ENCODE results near the gene CAMK1.

Gene CAMK1

DNA sequence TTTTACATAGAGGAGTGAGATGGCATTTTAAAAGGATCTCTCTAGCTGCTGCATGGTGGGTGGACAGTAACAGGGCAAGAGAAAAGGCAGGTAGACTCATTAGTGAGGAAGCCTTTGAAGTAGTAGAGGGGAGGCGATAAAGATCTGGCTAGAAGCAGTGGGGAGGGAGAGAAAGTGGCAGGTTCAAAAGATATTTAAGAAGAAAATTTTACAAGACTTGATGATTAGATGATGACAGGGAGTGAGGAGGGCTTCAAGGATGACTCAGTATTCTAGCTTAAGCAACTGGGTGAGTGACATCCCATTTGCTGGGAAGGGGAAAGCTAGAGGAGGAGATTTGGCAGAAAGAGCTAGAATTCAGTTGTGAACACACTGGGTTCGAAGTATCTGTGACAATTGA lies 42.0 kb downstream of the CAMK1 start:
- TF ChIP-seq SIN3A (IDR thresholded peaks at IDR 0.05; ENCODE audit: borderline replicate concordance, insufficient read depth, low read length): no peak
- TF ChIP-seq, protein P1, sequence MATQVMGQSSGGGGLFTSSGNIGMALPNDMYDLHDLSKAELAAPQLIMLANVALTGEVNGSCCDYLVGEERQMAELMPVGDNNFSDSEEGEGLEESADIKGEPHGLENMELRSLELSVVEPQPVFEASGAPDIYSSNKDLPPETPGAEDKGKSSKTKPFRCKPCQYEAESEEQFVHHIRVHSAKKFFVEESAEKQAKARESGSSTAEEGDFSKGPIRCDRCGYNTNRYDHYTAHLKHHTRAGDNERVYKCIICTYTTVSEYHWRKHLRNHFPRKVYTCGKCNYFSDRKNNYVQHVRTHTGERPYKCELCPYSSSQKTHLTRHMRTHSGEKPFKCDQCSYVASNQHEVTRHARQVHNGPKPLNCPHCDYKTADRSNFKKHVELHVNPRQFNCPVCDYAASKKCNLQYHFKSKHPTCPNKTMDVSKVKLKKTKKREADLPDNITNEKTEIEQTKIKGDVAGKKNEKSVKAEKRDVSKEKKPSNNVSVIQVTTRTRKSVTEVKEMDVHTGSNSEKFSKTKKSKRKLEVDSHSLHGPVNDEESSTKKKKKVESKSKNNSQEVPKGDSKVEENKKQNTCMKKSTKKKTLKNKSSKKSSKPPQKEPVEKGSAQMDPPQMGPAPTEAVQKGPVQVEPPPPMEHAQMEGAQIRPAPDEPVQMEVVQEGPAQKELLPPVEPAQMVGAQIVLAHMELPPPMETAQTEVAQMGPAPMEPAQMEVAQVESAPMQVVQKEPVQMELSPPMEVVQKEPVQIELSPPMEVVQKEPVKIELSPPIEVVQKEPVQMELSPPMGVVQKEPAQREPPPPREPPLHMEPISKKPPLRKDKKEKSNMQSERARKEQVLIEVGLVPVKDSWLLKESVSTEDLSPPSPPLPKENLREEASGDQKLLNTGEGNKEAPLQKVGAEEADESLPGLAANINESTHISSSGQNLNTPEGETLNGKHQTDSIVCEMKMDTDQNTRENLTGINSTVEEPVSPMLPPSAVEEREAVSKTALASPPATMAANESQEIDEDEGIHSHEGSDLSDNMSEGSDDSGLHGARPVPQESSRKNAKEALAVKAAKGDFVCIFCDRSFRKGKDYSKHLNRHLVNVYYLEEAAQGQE (IDR thresholded peaks at IDR 0.05; ENCODE audit: insufficient read depth in 1 of 2, low read depth in 2 of 2, low read length in 2 of 2): no peak
- TF ChIP-seq FOXP2 (optimal IDR thresholded peaks at IDR 0.05; ENCODE audit: borderline replicate concordance, extremely low read depth, extremely low read length, insufficient read depth): no peak
- no peak for TF ChIP-seq POLR2AphosphoS5 (IDR thresholded peaks at IDR 0.05; ENCODE audit: low read depth, low read length)
- no peak for TF ChIP-seq TAF1 (IDR thresholded peaks at IDR 0.05; ENCODE audit: borderline replicate concordance, insufficient read depth, low read length)

DNA sequence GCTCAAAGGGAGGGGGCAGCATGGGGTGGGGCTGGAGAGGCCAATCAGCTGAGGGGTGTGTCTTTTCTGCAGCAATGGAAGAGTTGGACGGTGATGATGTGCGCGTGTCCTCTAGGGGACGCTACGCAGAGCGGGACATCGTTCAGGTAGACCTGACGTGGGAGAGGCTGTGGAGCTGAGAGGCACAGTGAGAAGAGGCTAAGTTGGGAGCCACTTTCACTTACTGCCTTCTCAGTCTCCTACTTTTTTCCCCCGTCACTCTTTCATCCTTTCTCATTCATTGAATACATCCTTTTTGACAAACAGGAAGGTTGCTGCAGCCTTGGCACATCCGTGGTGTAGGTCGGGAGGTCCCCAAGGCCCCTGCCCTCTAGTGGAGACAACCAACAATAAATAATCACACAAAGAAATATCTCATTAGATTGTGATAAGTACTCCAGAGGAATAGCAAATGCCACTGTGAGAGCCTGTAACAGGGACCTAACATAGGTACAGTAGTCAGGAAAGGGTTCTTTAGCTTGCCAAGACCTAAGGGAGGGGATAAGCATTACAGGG lies 42.6 kb downstream of the CAMK1 start:
- TF ChIP-seq SIN3A (IDR thresholded peaks at IDR 0.05; ENCODE audit: borderline replicate concordance, insufficient read depth, low read length) (no peak), POLR2AphosphoS5 (IDR thresholded peaks at IDR 0.05; ENCODE audit: low read depth, low read length) (no peak), FOXP2 (optimal IDR thresholded peaks at IDR 0.05; ENCODE audit: borderline replicate concordance, extremely low read depth, extremely low read length, insufficient read depth) (no peak), TAF1 (IDR thresholded peaks at IDR 0.05; ENCODE audit: borderline replicate concordance, insufficient read depth, low read length) (no peak)
- TF ChIP-seq, protein P1 (IDR thresholded peaks at IDR 0.05; ENCODE audit: insufficient read depth in 1 of 2, low read depth in 2 of 2, low read length in 2 of 2): no peak

- no peak for TF ChIP-seq FOXP2 (optimal IDR thresholded peaks at IDR 0.05; ENCODE audit: borderline replicate concordance, extremely low read depth, extremely low read length, insufficient read depth)
- TF ChIP-seq, protein P1 (IDR thresholded peaks at IDR 0.05; ENCODE audit: insufficient read depth in 1 of 2, low read depth in 2 of 2, low read length in 2 of 2): no peak
- no peak for TF ChIP-seq SIN3A (IDR thresholded peaks at IDR 0.05; ENCODE audit: borderline replicate concordance, insufficient read depth, low read length)
- no peak for TF ChIP-seq TAF1 (IDR thresholded peaks at IDR 0.05; ENCODE audit: borderline replicate concordance, insufficient read depth, low read length)
- TF ChIP-seq POLR2AphosphoS5 (IDR thresholded peaks at IDR 0.05; ENCODE audit: low read depth, low read length): no peak
Measured at GRCh38 chr3:9725775-9726515, 43.8 kb downstream of the CAMK1 start.

- TF ChIP-seq SIN3A (IDR thresholded peaks at IDR 0.05; ENCODE audit: borderline replicate concordance, insufficient read depth, low read length): no peak
- TF ChIP-seq POLR2AphosphoS5 (IDR thresholded peaks at IDR 0.05; ENCODE audit: low read depth, low read length): no peak
- TF ChIP-seq, protein P1 (IDR thresholded peaks at IDR 0.05; ENCODE audit: insufficient read depth in 1 of 2, low read depth in 2 of 2, low read length in 2 of 2): no peak
- TF ChIP-seq TAF1 (IDR thresholded peaks at IDR 0.05; ENCODE audit: borderline replicate concordance, insufficient read depth, low read length): no peak
- no peak for TF ChIP-seq FOXP2 (optimal IDR thresholded peaks at IDR 0.05; ENCODE audit: borderline replicate concordance, extremely low read depth, extremely low read length, insufficient read depth)
Measured at GRCh38 chr3:9721700-9722060, 48.1 kb downstream of the CAMK1 start.
